ENCODE data around the gene CDHR3.
"Not testable (repeated sequence)": the region's sequence is repeated elsewhere in the genome, so short reads cannot be mapped to it uniquely, and the experiment has no call there.

CDHR3 gene

GRCh38 chr7:106001196-106001595 is 38.1 kb downstream of the CDHR3 start:
- no peak for DNase-seq

GRCh38 chr7:106001886-106002285 is 38.8 kb downstream of the CDHR3 start:
- DNase-seq = no peak

- DNase-seq = no peak
Observed at GRCh38 chr7:106003525-106004064, 40.5 kb downstream of the CDHR3 start.

GRCh38 chr7:106006906-106007305 is 43.8 kb downstream of the CDHR3 start:
- DNase-seq = no peak

GRCh38 chr7:106007796-106008195 is 44.7 kb downstream of the CDHR3 start:
- DNase-seq = not testable (repeated sequence)

GRCh38 chr7:106009503-106010226 is 46.6 kb downstream of the CDHR3 start:
- DNase-seq = no peak

GRCh38 chr7:106010331-106010730 is 47.3 kb downstream of the CDHR3 start:
- no peak for DNase-seq

GRCh38 chr7:106010866-106011265 is 47.8 kb downstream of the CDHR3 start:
- no peak for DNase-seq

GRCh38 chr7:106012184-106012583 is 49.1 kb downstream of the CDHR3 start:
- no peak for DNase-seq

- DNase-seq = no peak
Observed at GRCh38 chr7:106012935-106013439, 49.9 kb downstream of the CDHR3 start.

GRCh38 chr7:106015381-106016218 is 52.5 kb downstream of the CDHR3 start:
- peak; percentile 97 for DNase-seq

- DNase-seq = peak; percentile 76
Observed at GRCh38 chr7:106016331-106016730, 53.3 kb downstream of the CDHR3 start.

GRCh38 chr7:106017657-106018056 is 54.6 kb downstream of the CDHR3 start:
- DNase-seq = no peak

- DNase-seq = no peak
Observed at GRCh38 chr7:106018566-106019469, 55.8 kb downstream of the CDHR3 start.

GRCh38 chr7:106019470-106019820 is 56.4 kb downstream of the CDHR3 start:
- DNase-seq = peak; percentile 86

GRCh38 chr7:106021151-106022067 is 58.3 kb downstream of the CDHR3 start:
- DNase-seq = peak; percentile 78

- DNase-seq = peak; percentile 98
Observed at GRCh38 chr7:106022193-106022821, 59.2 kb downstream of the CDHR3 start.

- DNase-seq = no peak
Observed at GRCh38 chr7:106023369-106024322, 60.6 kb downstream of the CDHR3 start.

- no peak for DNase-seq
Observed at GRCh38 chr7:106026101-106026500, 63.0 kb downstream of the CDHR3 start.

- no peak for DNase-seq
Observed at GRCh38 chr7:106029451-106029850, 66.4 kb downstream of the CDHR3 start.
